ENCODE results near the gene LINS1.

The LINS1 gene

GRCh38 chr15:100623301-100623700, 21.3 kb upstream of the LINS1 start:
- H3K27ac ChIP-seq = no peak overlapping the region
- TF ChIP-seq CTCF (conservative IDR thresholded peaks at IDR 0.05) = no peak
- TF ChIP-seq ZFX (IDR thresholded peaks at IDR 0.05) = no peak

- TF ChIP-seq ZFX (IDR thresholded peaks at IDR 0.05) (no peak), CTCF (conservative IDR thresholded peaks at IDR 0.05) (no peak)
- no peak overlapping the region for H3K27ac ChIP-seq
These were observed 14.7 kb upstream of the LINS1 start for GRCh38 chr15:100616700-100617099.

- H3K27ac ChIP-seq = no peak overlapping the region
- TF ChIP-seq ZFX (IDR thresholded peaks at IDR 0.05) (no peak), CTCF (conservative IDR thresholded peaks at IDR 0.05) (no peak)
These were observed 13.8 kb upstream of the LINS1 start for GRCh38 chr15:100615801-100616200.

GRCh38 chr15:100614918-100615317, 12.9 kb upstream of the LINS1 start:
- no peak overlapping the region for H3K27ac ChIP-seq
- TF ChIP-seq ZFX (IDR thresholded peaks at IDR 0.05) = no peak
- TF ChIP-seq CTCF (conservative IDR thresholded peaks at IDR 0.05) = no peak

GRCh38 chr15:100614336-100614735, 12.4 kb upstream of the LINS1 start:
- H3K27ac ChIP-seq = no peak overlapping the region
- TF ChIP-seq CTCF (conservative IDR thresholded peaks at IDR 0.05) = no peak
- TF ChIP-seq ZFX (IDR thresholded peaks at IDR 0.05) = no peak

GRCh38 chr15:100613208-100613607, 11.2 kb upstream of the LINS1 start:
- no peak overlapping the region for H3K27ac ChIP-seq
- TF ChIP-seq CTCF (conservative IDR thresholded peaks at IDR 0.05) (no peak), ZFX (IDR thresholded peaks at IDR 0.05) (no peak)

- no peak for TF ChIP-seq ZFX (IDR thresholded peaks at IDR 0.05)
- TF ChIP-seq CTCF (conservative IDR thresholded peaks at IDR 0.05) = no peak
- H3K27ac ChIP-seq = no peak overlapping the region
These were observed 10.6 kb upstream of the LINS1 start for GRCh38 chr15:100612539-100612938.

Data from C4-2B (cell line).